BLaER1 treated with 17β-estradiol and CSF1 and Interleukin-3, amounts not matched to agents 10 nM and 100 nM (cell line): ENCODE data around the gene CCNI.

Experiments used
- H3K27ac ChIP-seq, 11 experiments: shearing (Covaris generic); formaldehyde crosslinking; 2 replicates each; pipeline ENCODE4 v1.8.1; 2022
- H3K27me3 ChIP-seq, 11 experiments: shearing (Covaris generic); formaldehyde crosslinking; 2 replicates each; pipeline ENCODE4 v1.8.1; 2022
- H3K36me3 ChIP-seq, 11 experiments: shearing (Covaris generic); formaldehyde crosslinking; 2 replicates each; pipeline ENCODE4 v1.8.1; 2022
- H3K4me1 ChIP-seq, 10 experiments: shearing (Covaris generic); formaldehyde crosslinking; 2 replicates each; pipeline ENCODE4 v1.8.1; 2022
- H3K4me2 ChIP-seq, 11 experiments: shearing (Covaris generic); formaldehyde crosslinking; 2 replicates each; pipeline ENCODE4 v1.8.1; 2022
- H3K4me3 ChIP-seq, 10 experiments: shearing (Covaris generic); formaldehyde crosslinking; 2 replicates each; pipeline ENCODE4 v1.8.1; 2022
- H3K9ac ChIP-seq, 11 experiments: shearing (Covaris generic); formaldehyde crosslinking; 2 replicates each; pipeline ENCODE4 v1.8.1; 2022
- H3K9me3 ChIP-seq, 11 experiments: shearing (Covaris generic); formaldehyde crosslinking; replicated peaks in 1 of 11; 2 replicates each; pipeline ENCODE4 v1.8.1; 2022
- H4K20me1 ChIP-seq, 11 experiments: shearing (Covaris generic); formaldehyde crosslinking; 2 replicates each; pipeline ENCODE4 v1.8.1; 2022
- Cebpa-rat ChIP-seq, 11 experiments: shearing (Covaris generic); IDR thresholded peaks; 2 replicates each; pipeline ENCODE4 v1.8.1; 2022

Gene CCNI

GRCh38 chr4:77052352-77052751, 23.4 kb downstream of the CCNI start:
- Histone ChIP-seq H3K27ac (no peak overlapping the region), H3K9me3 (no peaks in the 10 kb centered on the region), H3K4me1 (no peaks in the 10 kb centered on the region), H4K20me1 (peaks cover 11 to 91% (median 68%) of the 10 kb centered on the region in 11 experiments; a peak in 19 of 22 replicates), H3K36me3 (peaks cover 95 to 100% (median 99%) of the 10 kb centered on the region in 11 experiments), H3K9ac (no peak overlapping the region), H3K4me2 (no peak overlapping the region), H3K27me3 (no peaks in the 10 kb centered on the region), H3K4me3 (no peak overlapping the region)
- no peak for TF ChIP-seq Cebpa-rat (IDR thresholded peaks at IDR 0.05)

- no peak overlapping the region for H3K9ac ChIP-seq
- H3K27ac ChIP-seq, result no peak overlapping the region
- no peak overlapping the region for H3K4me3 ChIP-seq
- H3K4me2 ChIP-seq, result no peak overlapping the region
- no peaks in the 10 kb centered on the region for H3K4me1 ChIP-seq
- peaks cover 11 to 93% (median 62%) of the 10 kb centered on the region in 11 experiments; a peak in 20 of 22 replicates for H4K20me1 ChIP-seq
- TF ChIP-seq Cebpa-rat (IDR thresholded peaks at IDR 0.05), result no peak
- H3K9me3 ChIP-seq, result no peaks in the 10 kb centered on the region
- H3K36me3 ChIP-seq, result peaks cover 95 to 100% (median 99%) of the 10 kb centered on the region in 11 experiments
- H3K27me3 ChIP-seq, result no peaks in the 10 kb centered on the region
Measured at GRCh38 chr4:77050962-77051361, 24.8 kb downstream of the CCNI start.

- 0 out of 22 replicates have a peak, but pooled peaks cover 0 to 2% (median 0%) of the 10 kb centered on the region in 11 experiments for H3K9me3 ChIP-seq
- no peak overlapping the region for H3K4me3 ChIP-seq
- no peak overlapping the region for H3K27ac ChIP-seq
- TF ChIP-seq Cebpa-rat (IDR thresholded peaks at IDR 0.05), result no peak
- no peaks in the 10 kb centered on the region for H3K27me3 ChIP-seq
- H4K20me1 ChIP-seq, result peaks cover 7 to 63% (median 42%) of the 10 kb centered on the region in 11 experiments; a peak in 20 of 22 replicates
- H3K4me2 ChIP-seq, result no peak overlapping the region
- H3K36me3 ChIP-seq, result peaks cover 62 to 84% (median 68%) of the 10 kb centered on the region in 11 experiments
- peaks cover 0 to 7% (median 0%) of the 10 kb centered on the region in 10 experiments; a peak in 6 of 20 replicates for H3K4me1 ChIP-seq
- no peak overlapping the region for H3K9ac ChIP-seq
Measured at GRCh38 chr4:77047037-77047436, 28.8 kb downstream of the CCNI start.

GRCh38 chr4:77045490-77045889, 30.3 kb downstream of the CCNI start:
- H3K36me3 ChIP-seq, result peaks cover 48 to 71% (median 54%) of the 10 kb centered on the region in 11 experiments
- H3K9ac ChIP-seq, result no peak overlapping the region
- H3K27me3 ChIP-seq, result no peaks in the 10 kb centered on the region
- no peak overlapping the region for H3K27ac ChIP-seq
- H3K9me3 ChIP-seq, result 0 out of 22 replicates have a peak, but pooled peaks cover 0 to 8% (median 0%) of the 10 kb centered on the region in 11 experiments
- no peak for TF ChIP-seq Cebpa-rat (IDR thresholded peaks at IDR 0.05)
- peaks cover 7 to 53% (median 34%) of the 10 kb centered on the region in 11 experiments; a peak in 19 of 22 replicates for H4K20me1 ChIP-seq
- H3K4me1 ChIP-seq, result peaks cover 0 to 22% (median 7%) of the 10 kb centered on the region in 10 experiments; a peak in 10 of 20 replicates
- H3K4me2 ChIP-seq, result no peak overlapping the region
- H3K4me3 ChIP-seq, result no peak overlapping the region

GRCh38 chr4:77044461-77045150, 31.2 kb downstream of the CCNI start:
- Histone ChIP-seq H3K27ac (no peak overlapping the region), H3K9ac (no peak overlapping the region), H3K27me3 (no peaks in the 10 kb centered on the region), H3K36me3 (peaks cover 39 to 67% (median 47%) of the 10 kb centered on the region in 11 experiments), H3K4me2 (no peak overlapping the region), H4K20me1 (peaks cover 7 to 45% (median 25%) of the 10 kb centered on the region in 11 experiments; a peak in 19 of 22 replicates), H3K9me3 (0 out of 22 replicates have a peak, but pooled peaks cover 0 to 8% (median 0%) of the 10 kb centered on the region in 11 experiments), H3K4me1 (peaks cover 0 to 30% (median 8%) of the 10 kb centered on the region in 10 experiments; a peak in 10 of 20 replicates), H3K4me3 (no peak overlapping the region)
- no peak for TF ChIP-seq Cebpa-rat (IDR thresholded peaks at IDR 0.05)

GRCh38 chr4:77043507-77044136, 32.2 kb downstream of the CCNI start:
- H3K27me3 ChIP-seq, result no peaks in the 10 kb centered on the region
- peaks cover 0 to 40% (median 8%) of the 10 kb centered on the region in 10 experiments; a peak in 10 of 20 replicates for H3K4me1 ChIP-seq
- no peak overlapping the region for H3K4me2 ChIP-seq
- no peak overlapping the region for H3K4me3 ChIP-seq
- H4K20me1 ChIP-seq, result peaks cover 7 to 35% (median 16%) of the 10 kb centered on the region in 11 experiments; a peak in 17 of 22 replicates
- H3K9me3 ChIP-seq, result 0 out of 22 replicates have a peak, but pooled peaks cover 0 to 8% (median 0%) of the 10 kb centered on the region in 11 experiments
- H3K9ac ChIP-seq, result no peak overlapping the region
- H3K36me3 ChIP-seq, result peaks cover 29 to 67% (median 47%) of the 10 kb centered on the region in 11 experiments
- TF ChIP-seq Cebpa-rat (IDR thresholded peaks at IDR 0.05), result no peak
- no peak overlapping the region for H3K27ac ChIP-seq

- no peak overlapping the region for H3K4me3 ChIP-seq
- peaks cover 26 to 67% (median 48%) of the 10 kb centered on the region in 11 experiments; a peak in 21 of 22 replicates for H3K36me3 ChIP-seq
Measured at GRCh38 chr4:77040854-77041725, 34.7 kb downstream of the CCNI start.

GRCh38 chr4:77040270-77040669, 35.5 kb downstream of the CCNI start:
- Histone ChIP-seq H3K4me1 (peaks cover 0 to 45% (median 8%) of the 10 kb centered on the region in 10 experiments; a peak in 10 of 20 replicates), H3K4me3 (no peak overlapping the region), H3K9ac (peak overlapping the region in 3 of 11 experiments; percentile 3 to 59 (median 32); a peak in 2 of 22 replicates), H4K20me1 (peaks cover 0 to 10% (median 3%) of the 10 kb centered on the region in 11 experiments; a peak in 5 of 22 replicates), H3K27me3 (no peaks in the 10 kb centered on the region), H3K9me3 (0 out of 22 replicates have a peak, but pooled peaks cover 0 to 8% (median 0%) of the 10 kb centered on the region in 11 experiments), H3K4me2 (peak overlapping the region in 5 of 11 experiments; percentile 4 to 70 (median 44); a peak in 9 of 22 replicates), H3K36me3 (peaks cover 30 to 67% (median 48%) of the 10 kb centered on the region in 11 experiments; a peak in 21 of 22 replicates), H3K27ac (peak overlapping the region in 4 of 11 experiments; percentile 48 to 78 (median 66); a peak in 8 of 22 replicates)
- TF ChIP-seq Cebpa-rat (IDR thresholded peaks at IDR 0.05), result no peak

More at GRCh38 chr4:77040854-77041725, 34.7 kb downstream of the CCNI start:
- Histone ChIP-seq H3K9ac (peak overlapping the region in 3 of 11 experiments; percentile 3 to 59 (median 32); a peak in 4 of 22 replicates), H3K27ac (peak overlapping the region in 6 of 11 experiments; percentile 5 to 78 (median 56); a peak in 9 of 22 replicates), H4K20me1 (peaks cover 0 to 11% (median 5%) of the 10 kb centered on the region in 11 experiments; a peak in 9 of 22 replicates), H3K9me3 (0 out of 22 replicates have a peak, but pooled peaks cover 0 to 8% (median 0%) of the 10 kb centered on the region in 11 experiments), H3K4me1 (peaks cover 0 to 45% (median 8%) of the 10 kb centered on the region in 10 experiments; a peak in 10 of 20 replicates), H3K4me2 (peak overlapping the region in 5 of 11 experiments; percentile 4 to 70 (median 44); a peak in 9 of 22 replicates), H3K27me3 (no peaks in the 10 kb centered on the region)
- TF ChIP-seq Cebpa-rat (IDR thresholded peaks at IDR 0.05), result no peak
